Esophagus squamous epithelium (tissue), 4 donors: ENCODE measurements around the gene SLC5A4.
"Not testable (repeated sequence)": the region's sequence is repeated elsewhere in the genome, so short reads cannot be mapped to it uniquely, and the experiment has no call there.

Experiments
- CTCF ChIP-seq, 6 experiments: fragments of 450-650 bp in 4 of 6; fragments of 200-600 bp in 2 of 6; sonication (generic) in 2 of 6; IDR thresholded peaks; one replicate each; pipeline ENCODE4 v1.5.1; 2016 to 2019; ENCODE audit warnings: antibody characterized with exemption in 6 of 6, mild to moderate bottlenecking in 4 of 6, moderate library complexity in 4 of 6
- POLR2A ChIP-seq, 4 donors: fragments of 450-650 bp; IDR thresholded peaks; one replicate each; pipeline ENCODE4 v1.6.1; 2017; ENCODE audit warnings: antibody characterized with exemption in 4 of 4, mild to moderate bottlenecking in 4 of 4, moderate library complexity in 3 of 4

DNA sequence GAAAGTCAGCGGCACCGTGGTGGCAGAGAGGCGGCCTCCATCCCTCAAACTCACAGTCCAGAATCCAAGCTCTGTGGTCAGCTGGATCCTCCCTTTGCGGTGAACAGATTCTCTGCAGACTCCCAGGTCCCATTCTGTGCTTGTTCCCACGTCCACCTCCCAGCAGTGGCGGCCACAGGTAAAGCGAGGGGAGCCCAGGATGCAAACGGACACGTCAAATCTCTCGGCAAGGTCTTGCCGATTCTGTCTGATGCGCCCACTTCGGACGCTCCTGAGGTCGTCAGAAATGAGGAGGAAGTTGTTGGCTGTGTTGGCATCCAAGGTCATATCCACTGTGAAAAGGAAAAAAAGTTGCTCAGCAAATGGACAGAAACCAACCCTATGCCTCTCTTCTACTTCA is 64.1 kb downstream of the SLC5A4 start:
- TF ChIP-seq CTCF, POLR2A (IDR thresholded peaks at IDR 0.05): not testable (repeated sequence)
